Natural killer cell (primary cell): ENCODE data around the gene APEX1. TPM values are rescaled to one million over a fixed set of nuclear protein-coding genes. Genes with fewer than 3 reads are reported as not detected.

Experiments used
- ATAC-seq, 3 donors: fragments of 150-1000 bp in 2 of 3; fragments of 200-7000 bp in 1 of 3; cut with Tn5 transposase; 1 replicate in 1 of 3; 2 replicates in 2 of 3; pipeline ENCODE4 v1.10.0; 2021; ENCODE audit warnings: mild to moderate bottlenecking in 2 of 3, moderate library complexity in 2 of 3
- DNase-seq, 2 donors: peaks; one replicate each; pipeline versions ENCODE4 v3.0.0 to v3.0.0-alpha.2; 2013 to 2021; ENCODE audit warnings: mixed read lengths in 1 of 2
- H3K27ac ChIP-seq: one replicate; pipeline ENCODE4 v1.5.1; 2013; ENCODE audit warnings: mild to moderate bottlenecking, low read length
- H3K27me3 ChIP-seq: one replicate; pipeline ENCODE4 v1.6.1; 2013; ENCODE audit warnings: low read length; ENCODE audit not compliant: control insufficient read depth, insufficient read depth
- H3K36me3 ChIP-seq: one replicate; pipeline ENCODE4 v1.6.1; 2013; ENCODE audit warnings: low read length; ENCODE audit not compliant: control insufficient read depth, insufficient read depth
- H3K4me1 ChIP-seq: one replicate; pipeline ENCODE4 v1.6.1; 2013; ENCODE audit warnings: low read length; ENCODE audit not compliant: control insufficient read depth, insufficient read depth
- H3K4me3 ChIP-seq: one replicate; pipeline ENCODE4 v1.5.1; 2013; ENCODE audit warnings: low read length
- H3K9me3 ChIP-seq: one replicate; pipeline ENCODE4 v1.6.1; 2013; ENCODE audit warnings: low read length; ENCODE audit not compliant: control insufficient read depth, insufficient read depth
- H3K27ac Mint-ChIP-seq, 2 donors: one replicate each; pipeline ENCODE4 v1.8.0; 2022; ENCODE audit warnings: mild to moderate bottlenecking in 2 of 2, mixed read lengths in 2 of 2, moderate library complexity in 1 of 2
- H3K27me3 Mint-ChIP-seq, 2 donors: one replicate each; pipeline ENCODE4 v1.8.0; 2022; ENCODE audit warnings: low read depth in 2 of 2, mixed read lengths in 2 of 2
- H3K36me3 Mint-ChIP-seq: one replicate; pipeline ENCODE4 v1.8.0; 2022; ENCODE audit warnings: mixed read lengths
- H3K4me1 Mint-ChIP-seq, 2 donors: one replicate each; pipeline ENCODE4 v1.8.0; 2022; ENCODE audit warnings: mixed read lengths in 2 of 2
- H3K4me3 Mint-ChIP-seq: one replicate; pipeline ENCODE4 v1.8.0; 2022; ENCODE audit warnings: mild to moderate bottlenecking, moderate library complexity, mixed read lengths
- H3K9me3 Mint-ChIP-seq, 2 donors: one replicate each; pipeline ENCODE4 v1.8.0; 2022; ENCODE audit warnings: mixed read lengths in 2 of 2
- CTCF ChIP-seq: fragments of 200-600 bp; IDR thresholded peaks from one replicate; pipeline ENCODE4 v1.8.0; 2022; ENCODE audit warnings: antibody characterized with exemption
- WGBS: methylation state at CpG from one replicate; pipeline ENCODE4 v1.1.7; 2013; ENCODE audit warnings: missing lambda C conversion rate; ENCODE audit not compliant: insufficient coverage; 5-methylcytosine and 5-hydroxymethylcytosine counted together
- intact Hi-C: fragments of 100-400 bp; cut with micrococcal nuclease; formaldehyde crosslinking; loops from one replicate; pipeline ENCODE4 v1.14.2; 2022
- total RNA-seq, 4 donors: library from RNA; stranded (reverse); fragments of 120-200 nt in 1 of 4; gene quantifications; one replicate each; pipeline versions ENCODE4 v1.2.3 to v1.2.4, GENCODE V29; 2013 to 2022

The APEX1 gene
- total RNA-seq, 3 donors from 2014 or later (not counting 1 experiment from before 2014, with no cell fraction given), result 66.0 to 77.6 (median 74.9) TPM

- H3K27ac ChIP-seq, result peak within 1 kb of the TSS; percentile 73
- WGBS, result under 1% methylated on average over 37 of the region's 40 CpGs
- Mint-ChIP-seq H3K27ac (peak within 1 kb of the TSS; percentile 88 to 98), H3K4me1 (peaks cover 35 to 38% of the 10 kb centered on the region in 2 donors), H3K36me3 (peaks cover 12% of the 10 kb centered on the region), H3K27me3 (no peaks in the 10 kb centered on the region), H3K4me3 (peak within 1 kb of the TSS; percentile 99), H3K9me3 (no peaks in the 10 kb centered on the region)
- H3K36me3 ChIP-seq, result peaks cover 23% of the 10 kb centered on the region
- DNase-seq (peak; percentile 70 to 94), ATAC-seq (peak; percentile 78 to 90 (median 87))
- H3K4me1 ChIP-seq, result peaks cover 29% of the 10 kb centered on the region
- H3K9me3 ChIP-seq, result no peaks in the 10 kb centered on the region
- no peaks in the 10 kb centered on the region for H3K27me3 ChIP-seq
- no peak for TF ChIP-seq CTCF
- peak within 1 kb of the TSS; percentile 91 for H3K4me3 ChIP-seq
- intact Hi-C loops, result loop anchor here (2.0 kb wide), 1 partner anchor 15 kb away; the partner anchor contains the start of genes APEX1 and OSGEP
These were observed 14.3 kb downstream of the APEX1 start, which contains the start of gene PNP for GRCh38 chr14:20469242-20469889. Gene PNP (plus strand): TSS chr14:20469406. CDS start chr14:20469525, 119 bp downstream.

GRCh38 chr14:20469890-20470602, 15.0 kb downstream of the APEX1 start:
- Histone ChIP-seq H3K36me3 (peaks cover 30% of the 10 kb centered on the region), H3K4me3 (peak overlapping the region; percentile 91), H3K9me3 (no peaks in the 10 kb centered on the region), H3K27ac (peak overlapping the region; percentile 73), H3K27me3 (no peaks in the 10 kb centered on the region), H3K4me1 (peaks cover 29% of the 10 kb centered on the region)
- DNase-seq (peak; percentile 47 to 70), ATAC-seq (peak; percentile 61 to 69 (median 66))
- H3K4me3 Mint-ChIP-seq, result peak overlapping the region; percentile 99
- no peaks in the 10 kb centered on the region for H3K9me3 Mint-ChIP-seq
- WGBS, result under 1% methylated on average over 11 of the region's 12 CpGs
- TF ChIP-seq CTCF, result no peak
- H3K27ac Mint-ChIP-seq, result peak overlapping the region; percentile 88 to 98
- H3K36me3 Mint-ChIP-seq, result peaks cover 19% of the 10 kb centered on the region
- H3K4me1 Mint-ChIP-seq, result peaks cover 38 to 39% of the 10 kb centered on the region in 2 donors
- intact Hi-C loops, result loop anchor here (1.0 to 2.0 kb wide), 2 partner anchors 9 to 15 kb away; partner anchors contain the start of genes APEX1, OSGEP and PIP4P1
- H3K27me3 Mint-ChIP-seq, result no peaks in the 10 kb centered on the region

- Histone ChIP-seq H3K36me3 (peaks cover 35% of the 10 kb centered on the region), H3K4me1 (peaks cover 29% of the 10 kb centered on the region), H3K4me3 (peak overlapping the region; percentile 91), H3K27ac (peak overlapping the region; percentile 73), H3K9me3 (no peaks in the 10 kb centered on the region), H3K27me3 (no peaks in the 10 kb centered on the region)
- H3K36me3 Mint-ChIP-seq, result peaks cover 22% of the 10 kb centered on the region
- no peak for ATAC-seq
- no peaks in the 10 kb centered on the region for H3K9me3 Mint-ChIP-seq
- H3K4me3 Mint-ChIP-seq, result peak overlapping the region; percentile 99
- H3K4me1 Mint-ChIP-seq, result peaks cover 38 to 41% of the 10 kb centered on the region in 2 donors
- H3K27ac Mint-ChIP-seq, result peak overlapping the region; percentile 88 to 98
- no peak for DNase-seq
- 0% methylated on average over 2 of the region's 2 CpGs for WGBS
- H3K27me3 Mint-ChIP-seq, result no peaks in the 10 kb centered on the region
- intact Hi-C loops, result loop anchor here (1.0 kb wide), 1 partner anchor 9 kb away; the partner anchor contains the start of gene PIP4P1
- no peak for TF ChIP-seq CTCF
These were observed 15.5 kb downstream of the APEX1 start for GRCh38 chr14:20470603-20470901.
